Progenitor cell of endocrine pancreas (in vitro differentiated cells): ENCODE results near the gene WFDC6. TPM values are rescaled to one million over a fixed set of nuclear protein-coding genes. Genes with fewer than 3 reads are reported as not detected.

Experiments used
- DNase-seq: peaks from one replicate; pipeline ENCODE4 v3.0.0; 2021; ENCODE audit warnings: low spot score; ENCODE audit not compliant: unreplicated experiment
- H3K27ac Mint-ChIP-seq: 2 replicates; pipeline ENCODE4 v1.8.0; 2021; ENCODE audit warnings: mild to moderate bottlenecking, moderate library complexity, mixed read lengths
- H3K27me3 Mint-ChIP-seq: 2 replicates; pipeline ENCODE4 v1.8.0; 2021; ENCODE audit warnings: mixed read lengths
- H3K36me3 Mint-ChIP-seq: 2 replicates; pipeline ENCODE4 v1.8.0; 2022; ENCODE audit warnings: mixed read lengths; ENCODE audit not compliant: insufficient read depth
- H3K4me1 Mint-ChIP-seq: 2 replicates; pipeline ENCODE4 v1.8.0; 2021; ENCODE audit warnings: low read depth, mixed read lengths
- H3K4me3 Mint-ChIP-seq: 2 replicates; pipeline ENCODE4 v1.8.0; 2021; ENCODE audit warnings: low read depth, mild to moderate bottlenecking, moderate library complexity, mixed read lengths
- H3K9me3 Mint-ChIP-seq: 2 replicates; pipeline ENCODE4 v1.8.0; 2021; ENCODE audit warnings: low read depth, mixed read lengths
- total RNA-seq: library from RNA; stranded (reverse); gene quantifications from 2 replicates; pipeline ENCODE4 v1.2.1, GENCODE V29; 2021
- TF ChIP-seq, protein P1 (sequence below): fragments of 200-600 bp; sonication (generic); IDR thresholded peaks from one replicate; pipeline ENCODE4 v1.5.0; 2021; ENCODE audit warnings: antibody characterized with exemption, mild to moderate bottlenecking; ENCODE audit not compliant: unreplicated experiment

WFDC6 gene
- total RNA-seq, 1 donor from 2014 or later = not detected

DNA sequence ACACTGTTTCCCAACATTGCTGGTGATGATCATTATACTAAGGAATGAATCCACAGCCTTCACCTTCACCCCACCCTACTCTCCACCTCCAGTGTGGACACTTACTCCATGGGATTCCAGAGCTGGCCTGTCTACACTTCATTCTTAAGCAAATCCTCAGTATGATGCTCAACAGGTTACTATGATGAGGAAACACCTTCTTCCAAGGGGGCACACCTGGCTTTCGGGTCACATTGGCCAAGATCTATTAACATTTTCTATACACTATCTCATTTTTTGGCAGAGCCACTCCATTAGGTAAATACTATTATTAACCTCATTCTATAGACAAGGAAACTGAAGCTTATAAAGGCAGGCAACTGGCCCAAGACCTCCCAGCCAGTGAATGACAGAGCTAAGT lies 15.9 kb upstream of the WFDC6 start:
- no peak overlapping the region for H3K27ac Mint-ChIP-seq
- peaks cover 2% of the 10 kb centered on the region for H3K27me3 Mint-ChIP-seq
- no peaks in the 10 kb centered on the region for H3K36me3 Mint-ChIP-seq
- no peaks in the 10 kb centered on the region for H3K4me1 Mint-ChIP-seq
- TF ChIP-seq, protein P1, sequence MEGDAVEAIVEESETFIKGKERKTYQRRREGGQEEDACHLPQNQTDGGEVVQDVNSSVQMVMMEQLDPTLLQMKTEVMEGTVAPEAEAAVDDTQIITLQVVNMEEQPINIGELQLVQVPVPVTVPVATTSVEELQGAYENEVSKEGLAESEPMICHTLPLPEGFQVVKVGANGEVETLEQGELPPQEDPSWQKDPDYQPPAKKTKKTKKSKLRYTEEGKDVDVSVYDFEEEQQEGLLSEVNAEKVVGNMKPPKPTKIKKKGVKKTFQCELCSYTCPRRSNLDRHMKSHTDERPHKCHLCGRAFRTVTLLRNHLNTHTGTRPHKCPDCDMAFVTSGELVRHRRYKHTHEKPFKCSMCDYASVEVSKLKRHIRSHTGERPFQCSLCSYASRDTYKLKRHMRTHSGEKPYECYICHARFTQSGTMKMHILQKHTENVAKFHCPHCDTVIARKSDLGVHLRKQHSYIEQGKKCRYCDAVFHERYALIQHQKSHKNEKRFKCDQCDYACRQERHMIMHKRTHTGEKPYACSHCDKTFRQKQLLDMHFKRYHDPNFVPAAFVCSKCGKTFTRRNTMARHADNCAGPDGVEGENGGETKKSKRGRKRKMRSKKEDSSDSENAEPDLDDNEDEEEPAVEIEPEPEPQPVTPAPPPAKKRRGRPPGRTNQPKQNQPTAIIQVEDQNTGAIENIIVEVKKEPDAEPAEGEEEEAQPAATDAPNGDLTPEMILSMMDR = no peak
- H3K4me3 Mint-ChIP-seq = no peak overlapping the region
- peaks cover 3% of the 10 kb centered on the region for H3K9me3 Mint-ChIP-seq
- DNase-seq = no peak

DNA sequence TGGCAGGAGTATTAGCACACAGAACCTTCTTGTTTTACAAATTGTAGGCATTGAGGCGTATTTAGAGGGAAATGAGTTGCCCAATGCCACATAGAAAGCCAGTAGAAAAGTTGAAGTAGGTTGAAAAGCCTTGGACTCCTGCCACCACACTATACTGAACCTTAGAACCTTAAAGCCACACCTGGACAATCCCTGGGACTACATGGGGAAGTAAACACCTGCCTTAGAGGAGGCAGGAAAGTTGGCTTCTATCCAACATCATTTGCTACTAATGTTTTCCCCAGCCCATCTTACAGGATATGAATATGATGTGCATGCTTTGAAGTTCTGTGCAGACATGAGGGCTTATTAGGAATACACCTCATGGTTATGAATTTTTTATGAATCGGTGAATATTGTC lies 13.2 kb upstream of the WFDC6 start:
- H3K4me1 Mint-ChIP-seq = no peaks in the 10 kb centered on the region
- DNase-seq = no peak
- H3K9me3 Mint-ChIP-seq = peaks cover 3% of the 10 kb centered on the region
- no peaks in the 10 kb centered on the region for H3K36me3 Mint-ChIP-seq
- H3K27ac Mint-ChIP-seq = no peak overlapping the region
- peaks cover 4% of the 10 kb centered on the region for H3K27me3 Mint-ChIP-seq
- no peak overlapping the region for H3K4me3 Mint-ChIP-seq
- TF ChIP-seq, protein P1 = no peak

DNA sequence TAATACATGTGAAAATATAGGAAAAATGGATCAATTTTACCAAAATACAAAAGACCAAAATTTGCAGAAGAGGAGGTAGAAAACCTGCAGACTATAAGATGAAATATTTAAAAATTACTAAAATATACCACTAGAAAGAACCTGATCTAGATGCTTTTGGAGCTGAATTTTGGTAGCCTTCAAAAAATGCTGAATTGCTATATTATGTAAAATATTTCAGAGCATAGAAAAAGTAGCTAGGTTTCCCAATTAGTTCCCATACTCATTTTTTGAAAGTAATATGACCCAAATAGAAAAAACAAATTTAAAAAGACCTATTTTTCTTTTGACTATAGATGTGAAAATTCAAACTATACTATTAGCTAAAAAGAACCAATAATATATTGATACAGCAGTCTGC lies 11.5 kb upstream of the WFDC6 start:
- H3K4me3 Mint-ChIP-seq = no peak overlapping the region
- TF ChIP-seq, protein P1 = no peak
- no peak for DNase-seq
- no peaks in the 10 kb centered on the region for H3K4me1 Mint-ChIP-seq
- H3K27me3 Mint-ChIP-seq = peaks cover 9% of the 10 kb centered on the region
- no peak overlapping the region for H3K27ac Mint-ChIP-seq
- H3K36me3 Mint-ChIP-seq = no peaks in the 10 kb centered on the region
- H3K9me3 Mint-ChIP-seq = peaks cover 3% of the 10 kb centered on the region

DNA sequence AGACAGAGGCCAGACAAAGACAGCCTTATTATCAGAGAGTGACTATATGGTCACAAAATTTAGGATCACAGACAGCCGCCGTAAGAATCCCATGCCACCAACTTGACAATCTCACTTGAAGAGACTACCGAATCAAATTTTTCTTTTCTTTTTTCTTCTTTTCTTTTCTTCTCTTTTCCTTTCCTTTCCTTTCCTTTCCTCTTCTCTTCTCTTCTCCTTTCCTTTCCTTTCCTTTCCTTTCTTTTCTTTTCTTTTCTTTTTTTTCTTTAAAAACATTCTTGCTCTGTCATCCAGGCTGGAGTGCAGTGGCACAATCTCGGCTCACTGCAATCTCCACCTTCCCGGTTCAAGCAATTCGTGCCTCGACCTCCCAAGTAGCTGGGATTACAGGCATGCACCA lies 9.1 kb upstream of the WFDC6 start:
- TF ChIP-seq, protein P1 = no peak
- Mint-ChIP-seq H3K27ac (no peak overlapping the region), H3K4me3 (no peak overlapping the region), H3K4me1 (no peaks in the 10 kb centered on the region), H3K9me3 (peaks cover 3% of the 10 kb centered on the region), H3K36me3 (no peaks in the 10 kb centered on the region), H3K27me3 (peaks cover 25% of the 10 kb centered on the region)
- no peak for DNase-seq

DNA sequence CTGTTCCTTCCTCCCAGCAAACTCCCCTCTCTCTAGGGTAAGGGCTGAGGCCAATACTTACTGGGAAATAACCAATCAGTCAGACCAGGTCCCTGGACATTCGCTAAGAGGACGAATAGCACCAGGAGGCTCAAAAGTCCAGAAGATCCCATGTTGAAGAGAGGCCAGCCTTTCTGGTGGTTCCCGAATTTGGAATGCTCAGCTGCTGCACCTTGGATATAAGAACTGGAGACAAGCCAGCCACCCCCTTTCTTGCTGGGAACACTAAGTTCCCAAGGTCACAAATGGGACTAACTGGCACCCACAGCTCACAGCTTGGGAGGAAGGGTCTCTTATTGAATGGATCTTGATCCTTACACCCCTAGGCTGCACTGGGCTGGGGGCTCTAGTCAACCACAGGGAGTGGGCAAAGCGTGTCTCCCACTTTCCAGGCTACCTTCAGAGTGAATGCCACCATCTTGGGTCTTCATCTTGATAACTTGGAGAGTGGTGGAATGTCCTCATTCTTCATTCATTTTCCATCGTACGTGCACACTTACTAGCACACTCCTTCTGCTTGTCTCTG lies 8.0 kb upstream of the WFDC6 start, which contains the start of gene EPPIN:
TSS of gene EPPIN (minus strand) at position 196 of the 565 bp plus-strand sequence. CDS start at position 152, 44 bp downstream.
- H3K27ac Mint-ChIP-seq = no peak within 1 kb of the TSS
- H3K4me1 Mint-ChIP-seq = no peaks in the 10 kb centered on the region
- no peak within 1 kb of the TSS for H3K4me3 Mint-ChIP-seq
- H3K9me3 Mint-ChIP-seq = peaks cover 3% of the 10 kb centered on the region
- TF ChIP-seq, protein P1 = no peak
- peaks cover 27% of the 10 kb centered on the region for H3K27me3 Mint-ChIP-seq
- no peaks in the 10 kb centered on the region for H3K36me3 Mint-ChIP-seq
- DNase-seq = no peak
